Ishikawa (cell line): ENCODE results near the gene PHKA2.

Experiments
- CEBPB ChIP-seq: IDR thresholded peaks from 2 replicates; pipeline ENCODE4 v1.6.1; 2012
- EP300 ChIP-seq: IDR thresholded peaks from 2 replicates; pipeline ENCODE4 v1.6.1; 2012; ENCODE audit warnings: borderline replicate concordance
- MAX ChIP-seq: IDR thresholded peaks from 2 replicates; pipeline ENCODE4 v1.6.1; 2012
- RAD21 ChIP-seq: IDR thresholded peaks from 2 replicates; pipeline ENCODE4 v1.6.1; 2012; ENCODE audit warnings: low read depth
- USF1 ChIP-seq: IDR thresholded peaks from 2 replicates; pipeline ENCODE4 v1.6.1; 2012

GRCh38 chrX:18871970-18872369 is 111.9 kb downstream of the PHKA2 start:
- TF ChIP-seq MAX (no peak), CEBPB (no peak), EP300 (no peak), RAD21 (no peak), USF1 (no peak)
